Fibroblast of pulmonary artery (primary cell): ENCODE results near the gene NOTCH4.

Experiments used
- DNase-seq: peaks from one replicate; pipeline ENCODE4 v3.0.0-alpha.2; 2010; ENCODE audit warnings: low read depth
- H3K4me3 ChIP-seq: replicated peaks from 2 replicates; pipeline ENCODE4 v1.5.1; 2011; ENCODE audit warnings: low read depth, mild to moderate bottlenecking, control low read depth, low read length, moderate library complexity
- TF ChIP-seq, protein P1 (sequence below): IDR thresholded peaks from 2 replicates; pipeline ENCODE4 v1.5.1; 2011; ENCODE audit warnings: mild to moderate bottlenecking, control low read depth, low read length, inconsistent platforms; ENCODE audit errors: missing control alignments

The NOTCH4 gene

DNA sequence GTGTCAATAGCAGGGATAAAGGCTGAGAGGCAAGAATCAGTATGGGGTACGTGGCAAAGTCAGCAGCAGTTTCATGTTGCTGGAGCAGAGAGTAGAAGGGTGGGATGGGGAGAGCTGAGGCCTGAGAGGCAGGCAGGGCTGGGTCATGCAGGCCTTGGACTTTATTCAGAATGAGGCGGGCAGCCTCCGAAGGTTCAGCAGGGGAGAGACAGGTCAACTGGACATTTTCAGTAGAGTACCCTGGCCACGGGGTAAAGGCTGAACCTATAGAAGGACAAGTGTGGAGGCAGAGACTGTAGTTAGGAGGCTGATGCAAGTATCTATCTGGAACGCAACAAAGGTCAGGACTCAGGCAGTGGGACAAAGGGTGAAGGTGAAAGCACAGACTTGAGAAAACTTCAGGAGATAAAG, 13.7 kb downstream of the NOTCH4 start:
- no peak for DNase-seq
- TF ChIP-seq, protein P1, sequence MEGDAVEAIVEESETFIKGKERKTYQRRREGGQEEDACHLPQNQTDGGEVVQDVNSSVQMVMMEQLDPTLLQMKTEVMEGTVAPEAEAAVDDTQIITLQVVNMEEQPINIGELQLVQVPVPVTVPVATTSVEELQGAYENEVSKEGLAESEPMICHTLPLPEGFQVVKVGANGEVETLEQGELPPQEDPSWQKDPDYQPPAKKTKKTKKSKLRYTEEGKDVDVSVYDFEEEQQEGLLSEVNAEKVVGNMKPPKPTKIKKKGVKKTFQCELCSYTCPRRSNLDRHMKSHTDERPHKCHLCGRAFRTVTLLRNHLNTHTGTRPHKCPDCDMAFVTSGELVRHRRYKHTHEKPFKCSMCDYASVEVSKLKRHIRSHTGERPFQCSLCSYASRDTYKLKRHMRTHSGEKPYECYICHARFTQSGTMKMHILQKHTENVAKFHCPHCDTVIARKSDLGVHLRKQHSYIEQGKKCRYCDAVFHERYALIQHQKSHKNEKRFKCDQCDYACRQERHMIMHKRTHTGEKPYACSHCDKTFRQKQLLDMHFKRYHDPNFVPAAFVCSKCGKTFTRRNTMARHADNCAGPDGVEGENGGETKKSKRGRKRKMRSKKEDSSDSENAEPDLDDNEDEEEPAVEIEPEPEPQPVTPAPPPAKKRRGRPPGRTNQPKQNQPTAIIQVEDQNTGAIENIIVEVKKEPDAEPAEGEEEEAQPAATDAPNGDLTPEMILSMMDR: no peak
- no peak overlapping the region for H3K4me3 ChIP-seq

DNA sequence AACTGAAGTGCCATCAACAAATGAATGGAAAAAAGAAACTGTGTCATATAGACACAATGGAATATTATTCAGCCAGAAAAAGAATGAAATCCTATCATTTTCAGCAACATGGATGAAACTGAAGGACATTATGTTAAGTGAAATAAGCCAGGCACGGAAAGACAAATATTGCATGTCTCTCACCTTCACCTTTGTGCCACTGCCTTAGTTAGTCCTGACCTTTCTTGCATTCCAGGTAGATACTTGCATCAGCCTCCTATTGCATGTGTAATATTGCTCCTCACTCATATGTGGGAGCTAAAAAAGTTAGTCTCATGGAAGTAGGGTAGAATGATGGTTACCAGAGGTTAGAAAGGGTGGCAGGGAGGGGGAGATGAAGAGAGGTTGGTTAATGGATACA, 14.9 kb downstream of the NOTCH4 start:
- TF ChIP-seq, protein P1: no peak
- DNase-seq: no peak
- no peak overlapping the region for H3K4me3 ChIP-seq

DNA sequence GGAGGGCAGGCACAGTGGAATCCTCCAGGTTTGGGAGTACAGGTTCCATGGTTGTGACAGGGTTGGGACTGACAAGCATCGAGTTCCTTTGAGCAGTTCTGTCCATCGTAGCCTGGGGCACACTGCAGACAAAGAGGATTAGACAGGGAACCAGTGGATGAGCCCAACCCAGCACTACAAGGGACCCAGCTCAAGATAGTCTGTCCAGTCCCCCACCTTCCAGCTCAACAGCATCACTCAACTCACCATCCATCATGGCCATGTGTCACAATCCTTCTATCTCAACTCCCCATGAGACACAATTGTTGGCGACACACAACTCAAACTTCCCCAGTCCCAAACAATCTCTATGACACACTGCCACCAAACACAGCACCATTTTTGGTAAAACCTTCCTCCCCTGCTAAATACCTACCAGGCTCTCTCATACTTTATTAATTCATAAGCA, 19.6 kb downstream of the NOTCH4 start:
- H3K4me3 ChIP-seq: no peak overlapping the region
- TF ChIP-seq, protein P1: no peak
- DNase-seq: no peak

DNA sequence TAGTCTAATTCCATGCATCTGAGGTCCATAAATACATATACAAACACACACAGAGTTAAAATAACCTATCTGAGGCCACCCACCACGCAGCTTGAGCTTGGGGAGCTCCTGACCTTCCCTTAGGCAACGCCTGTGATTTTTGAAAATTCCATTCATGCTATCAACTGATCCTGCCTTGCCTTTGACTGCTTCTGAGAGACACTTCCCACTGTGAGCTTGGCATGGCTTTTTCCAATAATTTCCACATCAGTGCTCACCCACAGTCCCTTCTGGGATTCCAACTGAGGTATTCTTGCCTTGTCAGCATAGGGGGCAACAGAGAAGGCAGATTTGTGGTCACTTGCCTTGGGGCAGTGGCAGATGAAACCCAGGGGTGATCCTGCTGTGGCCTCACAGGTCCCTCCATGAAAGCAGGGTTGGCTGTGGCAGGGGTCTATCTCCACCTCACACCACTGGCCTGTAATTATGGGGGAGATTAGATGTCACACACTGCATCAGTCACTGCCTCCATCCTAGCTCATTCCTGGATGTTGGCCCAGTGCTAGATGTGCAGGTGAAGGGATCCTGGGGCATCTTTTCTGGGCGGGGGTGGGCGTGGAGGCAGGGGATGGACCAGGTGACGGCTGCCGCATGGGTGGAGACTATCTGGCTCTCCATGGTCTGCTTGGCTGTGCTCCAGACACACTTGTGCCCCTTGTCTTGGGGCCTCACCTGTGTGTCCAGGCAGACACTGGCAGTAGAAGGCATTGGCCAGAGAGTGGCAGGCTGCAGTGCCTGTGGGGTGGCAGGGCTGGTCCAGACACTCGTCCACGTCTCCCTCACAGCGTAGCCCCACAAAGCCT, 20.2 kb downstream of the NOTCH4 start:
- TF ChIP-seq, protein P1: no peak
- H3K4me3 ChIP-seq: no peak overlapping the region
- DNase-seq: no peak

DNA sequence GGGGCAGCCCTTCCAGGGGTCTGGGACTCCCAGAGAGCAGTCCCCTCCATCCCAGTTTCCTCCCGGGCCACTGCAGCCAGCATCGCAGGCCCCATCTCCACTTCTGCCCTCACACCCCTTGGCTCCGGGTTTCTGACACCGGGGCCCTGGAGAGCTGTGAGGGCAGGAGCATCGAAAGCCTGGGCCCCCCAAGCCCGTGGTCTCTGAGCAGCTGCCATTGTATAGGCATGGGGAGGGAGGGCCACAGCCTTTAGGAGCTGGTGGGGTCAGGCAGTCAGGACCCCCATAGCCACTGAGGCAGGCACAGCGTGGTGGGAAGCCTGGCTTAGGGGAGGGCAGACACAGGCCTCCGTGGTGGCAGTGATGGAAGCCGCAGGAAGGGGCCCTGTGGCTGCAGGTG, 21.7 kb downstream of the NOTCH4 start:
- TF ChIP-seq, protein P1: no peak

DNA sequence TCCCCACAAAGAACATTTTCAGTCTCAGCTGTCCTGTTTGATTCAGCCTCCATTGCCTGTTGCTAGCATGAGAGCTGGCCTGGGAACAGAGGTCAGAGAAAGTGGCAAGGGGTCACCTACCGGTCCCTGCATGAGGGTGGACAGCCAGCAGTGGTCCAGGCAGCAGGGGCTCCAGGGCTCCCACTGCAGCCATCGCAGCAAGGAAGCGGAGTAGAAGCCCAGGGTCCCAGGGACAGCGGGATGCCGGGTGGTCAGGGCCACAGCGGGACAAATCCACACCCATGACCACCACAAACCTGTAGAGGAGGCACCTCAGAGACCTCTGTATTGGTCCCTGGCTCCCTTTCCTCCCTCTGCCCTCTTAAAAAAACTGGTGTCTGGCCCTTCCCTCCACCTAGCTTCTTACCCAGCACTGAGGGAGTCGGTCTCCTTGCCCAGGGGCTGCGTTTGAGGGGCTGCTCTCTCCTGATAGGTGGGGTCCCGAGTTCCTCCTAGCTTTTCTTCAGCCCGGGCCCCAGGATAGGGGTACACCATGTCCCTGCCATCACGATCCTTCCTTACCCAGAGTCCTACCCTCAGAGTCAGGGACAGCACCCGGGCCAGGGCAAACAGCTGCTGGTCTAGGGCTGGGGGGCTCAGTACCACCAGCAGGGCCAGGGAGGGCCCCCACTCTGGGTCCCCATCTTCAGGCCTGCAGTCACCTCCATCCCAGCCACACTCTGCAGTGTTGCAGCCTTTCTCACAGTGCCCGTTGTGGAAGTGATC, 23.0 kb downstream of the NOTCH4 start:
- no peak overlapping the region for H3K4me3 ChIP-seq
- DNase-seq: no peak
- TF ChIP-seq, protein P1: no peak

More for the DNA sequence above, 21.7 kb downstream of the NOTCH4 start:
- no peak for DNase-seq
- H3K4me3 ChIP-seq: no peak overlapping the region
